ENCODE data around the gene TLE4.

Gene TLE4

DNA sequence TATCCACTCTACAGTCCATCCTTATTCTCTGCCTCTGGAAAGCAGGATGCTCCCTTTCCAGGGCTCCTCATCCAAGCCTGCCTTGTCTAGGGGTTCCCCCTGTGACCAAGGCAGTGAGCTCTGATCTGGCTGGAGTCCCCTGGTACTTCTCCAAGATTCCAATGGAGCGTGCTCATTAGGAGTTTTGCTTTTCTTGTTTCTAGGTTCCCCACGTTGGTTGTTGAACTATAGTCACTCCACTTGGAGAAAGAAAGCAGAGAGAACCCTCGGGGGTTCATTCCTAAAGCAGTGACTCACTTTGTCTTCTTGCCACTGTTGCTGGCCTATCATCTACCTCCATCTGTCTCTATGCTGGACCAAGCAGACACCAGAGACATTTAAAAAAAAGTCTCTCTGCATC lies 192.6 kb downstream of the TLE4 start:
- POLR2A ChIA-PET, result no interaction called here
- H3K27ac ChIP-seq (ENCODE audit: insufficient read depth in 1 of 2, low read depth in 1 of 2, low read length in 2 of 2, poor library complexity in 1 of 2, severe bottlenecking in 2 of 2), result no peak overlapping the region
- DNase-seq, result no peak

DNA sequence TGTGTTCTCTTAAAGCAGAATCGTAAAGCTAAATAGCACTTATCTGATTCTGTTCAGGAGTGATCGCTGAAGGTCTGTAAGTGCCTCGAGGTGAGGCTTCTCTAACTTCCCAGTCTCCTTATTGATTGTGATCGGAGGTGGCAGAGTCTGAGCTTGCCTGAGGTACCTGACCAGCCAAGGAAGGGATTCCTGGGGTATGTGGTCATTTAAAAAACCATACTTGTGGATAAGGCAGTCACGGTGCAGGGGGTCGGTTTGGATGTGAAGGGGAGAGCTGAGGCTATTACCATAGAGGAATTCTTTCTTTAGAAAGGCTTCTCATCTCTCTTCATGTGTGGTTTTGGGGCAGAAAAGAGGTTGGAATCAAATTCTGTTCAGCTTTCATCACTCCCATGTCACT lies 193.7 kb downstream of the TLE4 start:
- POLR2A ChIA-PET, result interaction anchor here (0.7 kb wide), 1 partner anchor 194 kb away, joined by 3 read pairs; the partner anchor contains the start of gene TLE4
- DNase-seq, result no peak
- H3K4me3 ChIP-seq (ENCODE audit: control insufficient read depth in 1 of 7, extremely low read depth in 1 of 7, insufficient read depth in 4 of 7, low read depth in 2 of 7, low read length in 6 of 7), result no peak overlapping the region
- H3K4me1 ChIP-seq (ENCODE audit: control extremely low read depth in 1 of 4, control insufficient read depth in 4 of 4, insufficient read depth in 4 of 4, low read length in 3 of 4), result no peaks in the 10 kb centered on the region
- no peaks in the 10 kb centered on the region for H3K9me3 ChIP-seq (ENCODE audit: control extremely low read depth in 1 of 5, control insufficient read depth in 4 of 5, insufficient read depth in 2 of 5, low read depth in 1 of 5, low read length in 4 of 5)
- H3K27me3 ChIP-seq (replicated peaks in 2 of 5; ENCODE audit: control insufficient read depth in 4 of 5, insufficient read depth in 5 of 5, low read length in 4 of 5), result no peaks in the 10 kb centered on the region
- no peaks in the 10 kb centered on the region for H3K36me3 ChIP-seq (ENCODE audit: control insufficient read depth in 4 of 4, insufficient read depth in 4 of 4, low read length in 3 of 4)
- CTCF ChIA-PET, result no interaction called here
- 93% methylated on average over 4 of the region's 6 CpGs for WGBS (ENCODE audit: insufficient coverage)
- H3K27ac ChIP-seq (ENCODE audit: insufficient read depth in 1 of 2, low read depth in 1 of 2, low read length in 2 of 2, poor library complexity in 1 of 2, severe bottlenecking in 2 of 2), result no peak overlapping the region

More for the DNA sequence above, 192.6 kb downstream of the TLE4 start:
- Histone ChIP-seq H3K27me3 (replicated peaks in 2 of 5; ENCODE audit: control insufficient read depth in 4 of 5, insufficient read depth in 5 of 5, low read length in 4 of 5) (no peaks in the 10 kb centered on the region), H3K36me3 (ENCODE audit: control insufficient read depth in 4 of 4, insufficient read depth in 4 of 4, low read length in 3 of 4) (no peaks in the 10 kb centered on the region), H3K4me1 (ENCODE audit: control extremely low read depth in 1 of 4, control insufficient read depth in 4 of 4, insufficient read depth in 4 of 4, low read length in 3 of 4) (no peaks in the 10 kb centered on the region), H3K9me3 (ENCODE audit: control extremely low read depth in 1 of 5, control insufficient read depth in 4 of 5, insufficient read depth in 2 of 5, low read depth in 1 of 5, low read length in 4 of 5) (no peaks in the 10 kb centered on the region), H3K4me3 (ENCODE audit: control insufficient read depth in 1 of 7, extremely low read depth in 1 of 7, insufficient read depth in 4 of 7, low read depth in 2 of 7, low read length in 6 of 7) (no peak overlapping the region)
- WGBS (ENCODE audit: insufficient coverage), result 93% methylated on average over 3 of the region's 3 CpGs
- CTCF ChIA-PET, result no interaction called here

DNA sequence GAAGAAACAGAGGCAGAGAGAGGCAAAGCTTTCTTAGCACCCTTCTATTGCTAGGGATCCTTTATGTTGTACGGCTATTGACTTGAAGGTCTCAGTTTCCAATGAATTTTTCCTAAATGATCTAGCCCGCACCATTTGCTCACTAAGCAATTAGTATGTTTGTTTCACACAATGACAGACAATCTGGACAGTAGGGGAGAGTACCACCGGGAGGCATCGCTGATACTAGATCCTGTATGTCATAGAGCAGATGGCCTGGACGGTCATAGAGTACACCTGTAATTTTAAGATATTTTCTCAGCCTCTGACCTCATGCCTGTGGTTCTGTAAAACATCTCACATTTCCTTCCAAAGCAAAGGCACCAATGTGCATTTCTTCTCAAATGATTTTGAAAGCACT lies 194.3 kb downstream of the TLE4 start:
- ChIA-PET POLR2A (no interaction called here), CTCF (no interaction called here)
- H3K36me3 ChIP-seq (ENCODE audit: control insufficient read depth in 4 of 4, insufficient read depth in 4 of 4, low read length in 3 of 4), result no peaks in the 10 kb centered on the region
- no peaks in the 10 kb centered on the region for H3K27me3 ChIP-seq (replicated peaks in 2 of 5; ENCODE audit: control insufficient read depth in 4 of 5, insufficient read depth in 5 of 5, low read length in 4 of 5)
- no peaks in the 10 kb centered on the region for H3K9me3 ChIP-seq (ENCODE audit: control extremely low read depth in 1 of 5, control insufficient read depth in 4 of 5, insufficient read depth in 2 of 5, low read depth in 1 of 5, low read length in 4 of 5)
- no peaks in the 10 kb centered on the region for H3K4me1 ChIP-seq (ENCODE audit: control extremely low read depth in 1 of 4, control insufficient read depth in 4 of 4, insufficient read depth in 4 of 4, low read length in 3 of 4)
- WGBS (ENCODE audit: insufficient coverage), result 94% methylated on average over 5 of the region's 5 CpGs
- H3K27ac ChIP-seq (ENCODE audit: insufficient read depth in 1 of 2, low read depth in 1 of 2, low read length in 2 of 2, poor library complexity in 1 of 2, severe bottlenecking in 2 of 2), result no peak overlapping the region
- DNase-seq, result no peak
- no peak overlapping the region for H3K4me3 ChIP-seq (ENCODE audit: control insufficient read depth in 1 of 7, extremely low read depth in 1 of 7, insufficient read depth in 4 of 7, low read depth in 2 of 7, low read length in 6 of 7)

DNA sequence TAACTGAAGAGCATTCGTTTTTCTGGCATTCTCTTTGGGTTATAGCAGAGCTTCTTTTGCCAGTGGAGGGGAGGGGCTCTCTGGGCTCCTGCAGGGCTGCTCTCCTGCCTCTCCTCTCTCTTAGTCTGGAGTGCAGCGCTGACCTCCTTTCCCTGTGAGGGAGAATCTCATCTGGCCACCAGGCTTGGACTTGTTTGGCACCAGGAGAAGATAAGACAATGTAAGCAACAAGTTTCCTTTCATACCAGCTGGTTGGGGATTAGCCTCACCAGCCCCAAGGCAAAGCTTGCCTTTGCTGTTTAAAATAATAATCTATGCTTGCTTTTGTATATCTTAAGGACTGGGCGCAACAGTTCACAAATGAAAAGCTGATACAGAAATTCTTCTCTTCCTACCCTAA lies 196.4 kb downstream of the TLE4 start:
- Histone ChIP-seq H3K36me3 (ENCODE audit: control insufficient read depth in 4 of 4, insufficient read depth in 4 of 4, low read length in 3 of 4) (no peaks in the 10 kb centered on the region), H3K27ac (ENCODE audit: insufficient read depth in 1 of 2, low read depth in 1 of 2, low read length in 2 of 2, poor library complexity in 1 of 2, severe bottlenecking in 2 of 2) (no peak overlapping the region), H3K4me1 (ENCODE audit: control extremely low read depth in 1 of 4, control insufficient read depth in 4 of 4, insufficient read depth in 4 of 4, low read length in 3 of 4) (no peaks in the 10 kb centered on the region), H3K9me3 (ENCODE audit: control extremely low read depth in 1 of 5, control insufficient read depth in 4 of 5, insufficient read depth in 2 of 5, low read depth in 1 of 5, low read length in 4 of 5) (no peaks in the 10 kb centered on the region), H3K4me3 (ENCODE audit: control insufficient read depth in 1 of 7, extremely low read depth in 1 of 7, insufficient read depth in 4 of 7, low read depth in 2 of 7, low read length in 6 of 7) (no peak overlapping the region), H3K27me3 (replicated peaks in 2 of 5; ENCODE audit: control insufficient read depth in 4 of 5, insufficient read depth in 5 of 5, low read length in 4 of 5) (no peaks in the 10 kb centered on the region)
- ChIA-PET CTCF (no interaction called here), POLR2A (no interaction called here)
- WGBS (ENCODE audit: insufficient coverage), result 100% methylated on average over 1 of the region's 3 CpGs
- no peak for DNase-seq

DNA sequence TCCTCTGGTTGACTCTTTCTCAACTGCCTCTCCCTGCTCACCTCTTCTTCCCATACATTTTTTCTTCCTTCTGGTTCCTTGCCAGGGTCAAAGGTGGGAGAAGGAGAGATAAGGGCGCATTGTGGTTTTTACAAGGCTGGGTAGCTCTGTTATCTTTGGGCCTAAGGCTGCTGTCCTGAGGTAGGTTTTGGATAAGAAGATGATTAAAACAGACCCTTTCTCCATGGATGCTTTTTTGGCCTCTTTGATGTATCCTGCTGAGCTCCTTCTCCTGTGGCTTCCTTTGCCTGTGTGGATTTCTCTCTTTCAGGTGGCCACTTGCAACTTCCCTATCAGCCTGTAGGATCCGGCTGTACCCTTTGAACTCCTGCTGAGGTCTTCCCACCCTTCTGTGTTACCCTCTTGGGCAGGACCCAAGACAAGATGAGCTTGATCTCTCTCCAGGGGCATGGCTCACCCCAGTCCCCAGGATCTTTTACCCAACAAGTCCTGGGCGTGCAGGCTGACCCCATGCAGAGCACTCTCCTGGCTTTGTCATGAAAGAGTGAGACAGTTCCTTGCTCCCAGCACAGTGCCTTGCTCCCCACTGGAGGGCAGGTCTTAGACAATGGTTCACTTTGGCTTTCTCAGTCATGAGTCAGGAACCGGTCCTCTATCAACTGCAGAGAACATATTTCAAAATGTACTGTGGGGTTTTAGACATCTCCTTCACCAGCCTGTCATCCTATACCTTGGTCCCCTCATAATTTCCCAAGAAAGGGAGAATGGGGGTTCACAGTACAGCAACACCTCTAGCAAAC lies 197.9 kb downstream of the TLE4 start:
- POLR2A ChIA-PET, result no interaction called here
- Histone ChIP-seq H3K9me3 (ENCODE audit: control extremely low read depth in 1 of 5, control insufficient read depth in 4 of 5, insufficient read depth in 2 of 5, low read depth in 1 of 5, low read length in 4 of 5) (no peaks in the 10 kb centered on the region), H3K27ac (ENCODE audit: insufficient read depth in 1 of 2, low read depth in 1 of 2, low read length in 2 of 2, poor library complexity in 1 of 2, severe bottlenecking in 2 of 2) (no peak overlapping the region), H3K4me1 (ENCODE audit: control extremely low read depth in 1 of 4, control insufficient read depth in 4 of 4, insufficient read depth in 4 of 4, low read length in 3 of 4) (no peaks in the 10 kb centered on the region), H3K4me3 (ENCODE audit: control insufficient read depth in 1 of 7, extremely low read depth in 1 of 7, insufficient read depth in 4 of 7, low read depth in 2 of 7, low read length in 6 of 7) (no peak overlapping the region), H3K36me3 (ENCODE audit: control insufficient read depth in 4 of 4, insufficient read depth in 4 of 4, low read length in 3 of 4) (no peaks in the 10 kb centered on the region), H3K27me3 (replicated peaks in 2 of 5; ENCODE audit: control insufficient read depth in 4 of 5, insufficient read depth in 5 of 5, low read length in 4 of 5) (no peaks in the 10 kb centered on the region)
- CTCF ChIA-PET, result no interaction called here
- WGBS (ENCODE audit: insufficient coverage), result 100% methylated on average over 2 of the region's 4 CpGs
- no peak for DNase-seq

DNA sequence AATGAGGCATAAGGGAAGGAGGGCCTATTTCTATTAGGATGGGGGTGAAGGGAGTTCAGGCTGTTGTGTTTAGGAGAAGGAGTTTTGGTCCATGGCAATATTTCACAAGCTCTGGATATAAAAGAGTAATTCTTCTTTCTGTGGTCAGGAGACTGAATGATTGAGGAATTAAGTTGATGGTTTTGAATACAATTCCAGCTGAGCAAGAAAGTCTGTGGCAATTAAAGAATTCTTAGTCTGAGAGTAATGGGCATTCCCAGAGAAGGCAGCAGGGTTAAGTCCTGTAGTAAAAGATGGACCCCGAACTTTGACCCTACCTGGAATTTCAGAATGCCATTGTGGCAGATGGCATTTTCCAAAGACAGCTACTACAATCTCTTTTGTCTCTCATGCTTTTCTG lies 202.6 kb downstream of the TLE4 start:
- H3K36me3 ChIP-seq (ENCODE audit: control insufficient read depth in 4 of 4, insufficient read depth in 4 of 4, low read length in 3 of 4), result no peaks in the 10 kb centered on the region
- H3K4me3 ChIP-seq (ENCODE audit: control insufficient read depth in 1 of 7, extremely low read depth in 1 of 7, insufficient read depth in 4 of 7, low read depth in 2 of 7, low read length in 6 of 7), result no peak overlapping the region
- no peaks in the 10 kb centered on the region for H3K4me1 ChIP-seq (ENCODE audit: control extremely low read depth in 1 of 4, control insufficient read depth in 4 of 4, insufficient read depth in 4 of 4, low read length in 3 of 4)
- H3K9me3 ChIP-seq (ENCODE audit: control extremely low read depth in 1 of 5, control insufficient read depth in 4 of 5, insufficient read depth in 2 of 5, low read depth in 1 of 5, low read length in 4 of 5), result no peaks in the 10 kb centered on the region
- no peaks in the 10 kb centered on the region for H3K27me3 ChIP-seq (replicated peaks in 2 of 5; ENCODE audit: control insufficient read depth in 4 of 5, insufficient read depth in 5 of 5, low read length in 4 of 5)
- POLR2A ChIA-PET, result no interaction called here
- DNase-seq, result no peak
- 100% methylated on average over 1 of the region's 1 CpG for WGBS (ENCODE audit: insufficient coverage)
- H3K27ac ChIP-seq (ENCODE audit: insufficient read depth in 1 of 2, low read depth in 1 of 2, low read length in 2 of 2, poor library complexity in 1 of 2, severe bottlenecking in 2 of 2), result no peak overlapping the region
- CTCF ChIA-PET, result no interaction called here
